ENCODE results near the gene TOMM6. TPM values are rescaled to one million over a fixed set of nuclear protein-coding genes. Genes with fewer than 3 reads are reported as not detected.

TOMM6 gene
- total RNA-seq, 1 donor, result 56.3 TPM

DNA sequence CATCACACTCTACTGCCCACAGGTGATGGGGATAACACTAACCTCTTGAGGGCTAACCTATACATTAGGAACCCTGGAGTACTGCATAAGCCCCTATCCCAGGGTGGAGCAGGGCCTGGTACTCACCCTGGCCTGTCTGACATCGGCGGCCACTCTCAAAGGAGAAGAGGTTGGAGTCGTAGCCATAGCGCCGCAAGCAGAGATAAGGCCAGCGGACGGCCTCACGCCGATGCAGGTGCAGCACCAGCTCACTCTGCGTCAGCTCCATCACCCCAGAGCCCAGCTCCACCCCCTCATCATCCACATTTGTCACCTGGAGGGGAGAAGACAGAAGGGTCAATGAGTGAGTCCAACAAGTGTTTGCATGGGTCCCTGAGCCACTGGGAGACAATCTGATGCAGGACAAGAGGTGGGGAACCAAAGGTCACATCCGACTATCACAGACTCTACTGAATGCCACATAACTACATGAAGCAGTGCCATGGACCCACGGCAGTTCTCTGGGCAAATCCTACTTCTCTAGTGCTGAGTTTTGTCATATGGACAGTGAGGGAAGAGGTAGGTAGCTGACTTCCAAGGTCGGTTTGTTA lies 12.1 kb upstream of the TOMM6 start:
- Histone ChIP-seq H3K4me1 (ENCODE audit: insufficient read depth, low read length) (peaks cover 37% of the 10 kb centered on the region), H3K27me3 (ENCODE audit: insufficient read depth, low read length) (no peaks in the 10 kb centered on the region), H3K4me3 (ENCODE audit: low read length) (no peak overlapping the region), H3K9me3 (ENCODE audit: low read depth, low read length) (no peaks in the 10 kb centered on the region)

GRCh38 chr6:41777551-41778285 lies 9.8 kb upstream of the TOMM6 start:
- H3K27me3 ChIP-seq (ENCODE audit: insufficient read depth, low read length), result no peaks in the 10 kb centered on the region
- no peak overlapping the region for H3K4me3 ChIP-seq (ENCODE audit: low read length)
- H3K4me1 ChIP-seq (ENCODE audit: insufficient read depth, low read length), result peaks cover 47% of the 10 kb centered on the region
- H3K9me3 ChIP-seq (ENCODE audit: low read depth, low read length), result no peaks in the 10 kb centered on the region

DNA sequence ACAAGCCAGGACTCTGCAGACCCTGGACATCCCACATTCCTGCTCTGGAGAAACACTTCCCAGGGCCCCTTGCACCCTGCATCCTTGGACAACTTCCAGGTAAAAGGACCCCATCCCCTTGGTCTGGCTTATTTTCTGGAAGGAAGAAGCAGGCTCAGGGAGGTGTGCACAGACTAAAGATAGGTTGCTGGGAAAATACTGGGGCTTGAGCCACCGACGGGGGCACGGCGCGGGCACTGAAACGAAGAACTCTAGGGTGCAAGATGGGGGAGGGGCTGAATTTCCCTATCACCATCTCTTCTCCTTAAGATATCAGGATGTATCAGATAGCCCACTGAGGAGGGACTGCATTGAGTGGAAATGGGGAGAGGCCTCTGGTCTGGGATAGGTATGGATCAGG lies 8.6 kb upstream of the TOMM6 start:
- H3K4me3 ChIP-seq (ENCODE audit: low read length), result no peak overlapping the region
- H3K27me3 ChIP-seq (ENCODE audit: insufficient read depth, low read length), result no peaks in the 10 kb centered on the region
- H3K4me1 ChIP-seq (ENCODE audit: insufficient read depth, low read length), result peaks cover 50% of the 10 kb centered on the region

DNA sequence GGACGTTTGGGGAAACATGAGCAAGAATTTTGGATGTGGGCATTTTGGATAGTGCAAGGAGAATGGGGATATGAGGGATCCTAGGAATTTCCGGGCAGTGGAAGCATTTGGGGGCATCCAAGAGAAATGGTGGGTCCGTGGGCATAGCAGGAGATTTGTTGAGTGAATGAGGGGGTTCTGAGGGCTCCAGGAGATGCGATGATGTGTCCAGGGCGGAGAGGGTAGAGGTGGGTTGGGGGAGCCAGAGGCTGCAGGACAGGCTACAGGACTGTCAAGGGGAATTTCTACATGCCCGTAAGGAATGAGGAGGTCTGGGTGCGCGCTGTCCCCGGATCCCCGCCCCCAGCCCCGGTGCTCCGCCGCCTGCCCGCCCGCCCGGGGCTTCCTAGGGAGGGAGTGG lies 8.2 kb upstream of the TOMM6 start:
- H3K4me3 ChIP-seq (ENCODE audit: low read length), result peak overlapping the region; percentile 50
- H3K27me3 ChIP-seq (ENCODE audit: insufficient read depth, low read length), result no peaks in the 10 kb centered on the region
- H3K4me1 ChIP-seq (ENCODE audit: insufficient read depth, low read length), result peaks cover 54% of the 10 kb centered on the region
- no peaks in the 10 kb centered on the region for H3K9me3 ChIP-seq (ENCODE audit: low read depth, low read length)

More for the DNA sequence above, 8.6 kb upstream of the TOMM6 start:
- H3K9me3 ChIP-seq (ENCODE audit: low read depth, low read length), result no peaks in the 10 kb centered on the region

- peaks cover 61% of the 10 kb centered on the region for H3K4me1 ChIP-seq (ENCODE audit: insufficient read depth, low read length)
- H3K27me3 ChIP-seq (ENCODE audit: insufficient read depth, low read length), result no peaks in the 10 kb centered on the region
- H3K9me3 ChIP-seq (ENCODE audit: low read depth, low read length), result no peaks in the 10 kb centered on the region
- peak within 1 kb of the TSS; percentile 50 for H3K4me3 ChIP-seq (ENCODE audit: low read length)
Observed at GRCh38 chr6:41779788-41780550, 7.5 kb upstream of the TOMM6 start, which contains the start of gene FRS3. Gene FRS3, minus strand, starts transcription at chr6:41779900. Its CDS starts 2,913 bp downstream, at chr6:41776987.

GRCh38 chr6:41780551-41781365 lies 6.7 kb upstream of the TOMM6 start, which contains the start of gene PRICKLE4:
Gene PRICKLE4, plus strand, starts transcription at chr6:41780782. Its CDS starts 2,692 bp downstream, at chr6:41783474.
- Histone ChIP-seq H3K4me3 (ENCODE audit: low read length) (peak within 1 kb of the TSS; percentile 50), H3K9me3 (ENCODE audit: low read depth, low read length) (no peaks in the 10 kb centered on the region), H3K4me1 (ENCODE audit: insufficient read depth, low read length) (peaks cover 69% of the 10 kb centered on the region), H3K27me3 (ENCODE audit: insufficient read depth, low read length) (no peaks in the 10 kb centered on the region)

DNA sequence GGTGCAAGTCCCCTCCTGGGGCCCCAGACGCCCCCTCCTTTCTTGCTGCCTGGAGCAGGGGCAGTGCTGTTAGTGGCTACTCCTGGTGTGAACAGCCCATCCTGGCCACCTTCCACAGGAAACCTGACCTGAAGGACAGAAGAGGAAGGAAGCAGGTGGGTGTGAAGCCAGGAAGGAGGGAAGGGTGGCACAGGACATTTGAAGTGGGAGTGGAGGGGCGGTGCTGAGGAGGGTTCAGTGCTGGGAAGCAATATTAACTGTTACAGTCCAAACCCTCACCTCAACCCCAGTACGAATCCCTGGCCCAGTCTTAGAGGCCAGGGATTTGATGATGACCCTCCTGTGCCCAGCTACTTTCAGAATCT lies 6.1 kb upstream of the TOMM6 start:
- H3K9me3 ChIP-seq (ENCODE audit: low read depth, low read length), result no peaks in the 10 kb centered on the region
- peaks cover 69% of the 10 kb centered on the region for H3K4me1 ChIP-seq (ENCODE audit: insufficient read depth, low read length)
- H3K4me3 ChIP-seq (ENCODE audit: low read length), result no peak overlapping the region
- no peaks in the 10 kb centered on the region for H3K27me3 ChIP-seq (ENCODE audit: insufficient read depth, low read length)

DNA sequence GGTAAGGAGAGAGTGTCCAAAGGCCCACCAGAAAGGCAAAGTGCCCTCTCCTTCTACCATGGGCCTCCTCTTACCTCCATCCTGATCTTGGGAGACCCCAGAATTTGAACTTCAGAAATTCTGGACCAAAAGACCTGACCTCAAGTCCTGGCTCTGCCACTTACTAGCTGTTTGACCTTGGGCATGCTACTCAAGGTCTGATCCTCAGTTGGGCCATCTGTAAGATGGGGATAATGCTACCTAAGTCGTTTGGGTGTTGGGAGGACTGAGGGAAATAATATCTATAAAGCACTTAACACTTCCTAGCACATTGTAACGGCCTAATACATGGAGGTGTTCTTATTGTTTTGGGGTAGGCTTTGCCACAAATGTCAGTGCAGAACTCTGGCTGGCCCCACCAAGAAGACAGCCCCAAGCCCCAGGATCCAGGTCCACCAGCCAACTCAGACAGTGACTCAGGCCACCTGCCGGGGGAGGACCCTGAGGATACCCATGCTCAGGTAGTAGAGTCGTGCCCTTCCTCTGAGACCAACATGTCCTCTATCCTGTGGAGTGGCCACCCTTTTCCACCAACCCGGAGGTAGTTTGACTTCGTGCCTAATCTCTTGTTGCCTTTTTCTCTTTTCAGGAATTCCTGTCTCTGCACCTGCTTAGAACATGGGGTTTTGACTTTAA lies 4.3 kb upstream of the TOMM6 start:
- no peaks in the 10 kb centered on the region for H3K9me3 ChIP-seq (ENCODE audit: low read depth, low read length)
- peaks cover 50% of the 10 kb centered on the region for H3K4me1 ChIP-seq (ENCODE audit: insufficient read depth, low read length)
- H3K4me3 ChIP-seq (ENCODE audit: low read length), result no peak overlapping the region
- no peaks in the 10 kb centered on the region for H3K27me3 ChIP-seq (ENCODE audit: insufficient read depth, low read length)

GRCh38 chr6:41784581-41785171 lies 2.8 kb upstream of the TOMM6 start:
- Histone ChIP-seq H3K27me3 (ENCODE audit: insufficient read depth, low read length) (no peaks in the 10 kb centered on the region), H3K9me3 (ENCODE audit: low read depth, low read length) (no peaks in the 10 kb centered on the region), H3K4me1 (ENCODE audit: insufficient read depth, low read length) (peaks cover 49% of the 10 kb centered on the region), H3K4me3 (ENCODE audit: low read length) (no peak overlapping the region)

DNA sequence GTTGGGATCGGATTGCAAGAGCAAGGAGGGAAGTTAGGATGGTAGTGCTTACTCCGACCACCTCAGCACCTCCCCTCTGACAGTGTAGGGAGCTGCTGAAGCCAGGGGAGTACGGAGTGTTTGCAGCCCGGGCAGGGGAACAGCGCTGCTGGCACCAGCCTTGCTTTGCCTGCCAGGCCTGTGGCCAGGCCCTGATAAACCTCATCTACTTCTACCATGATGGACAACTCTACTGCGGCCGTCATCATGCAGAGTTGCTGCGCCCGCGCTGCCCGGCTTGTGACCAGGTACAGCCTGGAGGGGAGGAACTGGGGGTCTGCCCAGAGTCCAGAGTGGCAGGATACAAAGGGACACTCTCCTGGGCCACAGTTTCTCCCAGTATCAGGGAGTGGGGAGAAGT lies 2.2 kb upstream of the TOMM6 start:
- no peaks in the 10 kb centered on the region for H3K27me3 ChIP-seq (ENCODE audit: insufficient read depth, low read length)
- H3K4me3 ChIP-seq (ENCODE audit: low read length), result no peak overlapping the region
- H3K4me1 ChIP-seq (ENCODE audit: insufficient read depth, low read length), result peaks cover 49% of the 10 kb centered on the region
- H3K9me3 ChIP-seq (ENCODE audit: low read depth, low read length), result no peaks in the 10 kb centered on the region

DNA sequence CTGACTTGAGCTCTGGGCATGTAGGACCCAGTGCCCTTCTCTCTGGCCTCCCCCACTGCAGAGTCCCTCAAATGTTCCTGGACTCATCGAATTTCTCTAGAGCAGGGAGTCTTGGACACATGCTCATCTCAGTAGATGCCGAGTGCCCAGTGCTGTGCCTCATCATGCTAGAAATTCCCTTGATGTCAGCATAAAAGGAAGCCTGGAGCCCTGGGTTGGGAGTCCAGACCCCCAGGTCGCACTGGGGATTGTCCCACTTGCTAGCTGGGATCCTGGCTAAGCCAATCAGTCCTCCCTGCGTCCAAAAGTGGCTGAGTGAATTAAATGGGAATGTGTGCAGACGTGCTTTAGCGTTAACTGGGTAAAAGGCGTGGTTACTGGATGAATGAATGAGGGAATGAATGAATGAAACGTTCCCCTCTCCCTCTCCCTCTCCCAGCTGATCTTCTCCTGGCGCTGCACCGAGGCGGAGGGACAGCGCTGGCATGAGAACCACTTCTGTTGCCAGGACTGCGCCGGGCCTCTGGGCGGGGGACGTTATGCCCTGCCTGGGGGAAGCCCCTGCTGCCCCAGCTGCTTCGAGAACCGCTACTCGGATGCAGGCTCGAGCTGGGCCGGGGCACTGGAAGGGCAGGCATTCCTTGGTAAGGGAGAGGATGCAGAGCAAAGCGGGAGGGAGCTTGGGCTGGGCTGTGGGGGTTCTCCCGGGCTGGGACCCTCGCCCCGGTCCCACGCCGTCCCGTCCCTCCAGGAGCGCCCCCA lies 1.6 kb upstream of the TOMM6 start:
- H3K9me3 ChIP-seq (ENCODE audit: low read depth, low read length), result no peaks in the 10 kb centered on the region
- H3K4me3 ChIP-seq (ENCODE audit: low read length), result peak overlapping the region; percentile 85
- no peaks in the 10 kb centered on the region for H3K27me3 ChIP-seq (ENCODE audit: insufficient read depth, low read length)
- peaks cover 47% of the 10 kb centered on the region for H3K4me1 ChIP-seq (ENCODE audit: insufficient read depth, low read length)

DNA sequence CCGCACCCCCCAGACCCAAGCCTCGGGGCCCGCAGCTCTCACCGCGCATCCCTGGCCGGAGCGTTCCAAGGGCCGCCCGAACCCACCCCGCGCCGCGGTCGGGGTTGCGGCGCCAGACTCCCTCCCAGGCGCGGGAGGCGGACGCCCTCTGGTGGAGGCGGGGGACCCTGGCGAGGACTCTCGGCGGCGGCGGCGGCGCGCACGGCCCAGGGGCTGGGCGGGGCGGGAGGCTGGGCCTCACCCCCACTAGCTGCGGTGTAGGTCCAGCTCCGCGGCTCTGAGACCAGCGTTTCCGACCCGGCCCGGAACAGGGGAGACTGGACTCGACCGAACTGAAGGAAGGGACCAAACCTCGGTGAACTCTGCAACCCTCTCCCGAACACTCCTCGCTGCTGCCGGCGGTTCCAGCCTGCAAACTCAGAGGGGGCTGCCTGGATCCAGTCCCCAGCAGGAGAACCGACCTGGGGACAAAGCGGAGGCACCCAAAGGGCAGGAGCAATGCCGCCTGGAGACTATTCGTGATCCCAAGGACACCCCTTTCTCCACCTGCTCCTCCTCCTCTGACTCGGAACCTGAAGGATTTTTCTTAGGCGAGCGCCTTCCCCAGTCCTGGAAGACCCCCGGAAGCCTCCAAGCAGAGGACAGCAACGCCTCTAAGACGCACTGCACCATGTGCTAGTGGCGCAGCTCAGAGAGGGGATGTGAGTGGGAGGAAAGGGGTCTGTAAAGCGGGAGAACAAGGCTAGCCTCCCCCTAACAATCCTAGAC lies 859 bp upstream of the TOMM6 start:
- Histone ChIP-seq H3K9me3 (ENCODE audit: low read depth, low read length) (no peaks in the 10 kb centered on the region), H3K4me1 (ENCODE audit: insufficient read depth, low read length) (peaks cover 39% of the 10 kb centered on the region), H3K27me3 (ENCODE audit: insufficient read depth, low read length) (no peaks in the 10 kb centered on the region), H3K4me3 (ENCODE audit: low read length) (peak overlapping the region; percentile 85)

GRCh38 chr6:41789390-41789724 lies 1.9 kb downstream of the TOMM6 start:
- Histone ChIP-seq H3K9me3 (ENCODE audit: low read depth, low read length) (no peaks in the 10 kb centered on the region), H3K27me3 (ENCODE audit: insufficient read depth, low read length) (no peaks in the 10 kb centered on the region), H3K4me3 (ENCODE audit: low read length) (no peak overlapping the region), H3K4me1 (ENCODE audit: insufficient read depth, low read length) (peaks cover 32% of the 10 kb centered on the region)
